IMR-90 (cell line): ENCODE results near the gene VPS50. TPM values are rescaled to one million over a fixed set of nuclear protein-coding genes. Genes with fewer than 3 reads are reported as not detected.

Source experiments
- ATAC-seq: fragments of 200-7000 bp; cut with Tn5 transposase; 2 replicates; pipeline ENCODE4 v1.9.1; 2020; ENCODE audit warnings: low read depth, mild to moderate bottlenecking, moderate library complexity
- BruUV-seq: library from RNA; stranded (reverse); fragments of 400-500 nt; replicated peaks from 2 replicates; lab custom pipeline; 2021; lab: Mats Ljungman, UMichigan
- CTCF ChIA-PET: fragments of 300-600 bp; formaldehyde crosslinking; extraction: SDS; loops from one replicate; lab custom pipeline; 2021; ENCODE audit warnings: antibody characterized with exemption; lab: Yijun Ruan, JAX
- POLR2A ChIA-PET: fragments of 300-600 bp; sonication (Branson Sonifier 250); formaldehyde crosslinking; loops from one replicate; lab custom pipeline; 2022; ENCODE audit warnings: antibody characterized with exemption; ENCODE audit not compliant: unreplicated experiment; lab: Charles Lee
- DNase-seq: peaks from one replicate; pipeline ENCODE4 v3.0.0; 2013
- H2AFZ ChIP-seq: replicated peaks from 2 replicates; pipeline ENCODE3; 2013; ENCODE audit warnings: low read length, mild to moderate bottlenecking; ENCODE audit not compliant: poor library complexity
- H2AK5ac ChIP-seq: 2 replicates; pipeline ENCODE4 v1.6.1; 2013; ENCODE audit warnings: low read depth, low read length, inconsistent platforms
- H2AK9ac ChIP-seq: replicated peaks from 2 replicates; pipeline ENCODE3; 2013; ENCODE audit warnings: mild to moderate bottlenecking, low read depth, low read length, moderate library complexity; ENCODE audit not compliant: poor library complexity
- H2BK120ac ChIP-seq: 2 replicates; pipeline ENCODE4 v1.6.1; 2013; ENCODE audit warnings: low read depth, low read length, inconsistent platforms
- H2BK15ac ChIP-seq: 3 replicates; pipeline ENCODE4 v1.6.1; 2013; ENCODE audit warnings: low read depth, low read length, inconsistent platforms
- H2BK20ac ChIP-seq: 2 replicates; pipeline ENCODE4 v1.6.1; 2013; ENCODE audit warnings: low read depth, mild to moderate bottlenecking, inconsistent platforms, low read length, moderate library complexity
- H2BK5ac ChIP-seq: 2 replicates; pipeline ENCODE4 v1.6.1; 2013; ENCODE audit warnings: mild to moderate bottlenecking, low read depth, low read length, inconsistent platforms; ENCODE audit not compliant: poor library complexity, severe bottlenecking
- H3K14ac ChIP-seq: replicated peaks from 2 replicates; pipeline ENCODE4 v1.6.1; 2013; ENCODE audit warnings: low read depth, low read length, inconsistent platforms
- H3K18ac ChIP-seq: 2 replicates; pipeline ENCODE4 v1.6.1; 2013; ENCODE audit warnings: low read depth, low read length, control low read depth
- H3K23ac ChIP-seq: 2 replicates; pipeline ENCODE4 v1.6.1; 2013; ENCODE audit warnings: low read depth, low read length, inconsistent platforms
- H3K27ac ChIP-seq: 2 replicates; pipeline ENCODE4 v1.5.1; 2013; ENCODE audit warnings: mild to moderate bottlenecking, control low read depth, low read length; ENCODE audit not compliant: insufficient read depth
- H3K27me3 ChIP-seq: 2 replicates; pipeline ENCODE4 v1.6.1; 2013; ENCODE audit warnings: low read length; ENCODE audit not compliant: control insufficient read depth, insufficient read depth
- H3K36me3 ChIP-seq: 2 replicates; pipeline ENCODE4 v1.6.1; 2013; ENCODE audit warnings: low read length, mixed read lengths; ENCODE audit not compliant: control insufficient read depth, insufficient read depth
- H3K4ac ChIP-seq: 2 replicates; pipeline ENCODE4 v1.6.1; 2013; ENCODE audit warnings: low read depth, low read length, inconsistent platforms
- H3K4me1 ChIP-seq: 2 replicates; pipeline ENCODE4 v1.6.1; 2013; ENCODE audit warnings: low read length, mixed read lengths; ENCODE audit not compliant: control insufficient read depth, insufficient read depth
- H3K4me2 ChIP-seq: 2 replicates; pipeline ENCODE4 v1.6.1; 2013; ENCODE audit warnings: low read depth, mild to moderate bottlenecking, control low read depth, low read length, moderate library complexity
- H3K4me3 ChIP-seq: 2 replicates; pipeline ENCODE4 v1.5.1; 2013; ENCODE audit warnings: low read depth, mild to moderate bottlenecking, control low read depth, low read length, moderate library complexity; ENCODE audit not compliant: insufficient read depth
- H3K56ac ChIP-seq: 2 replicates; pipeline ENCODE4 v1.6.1; 2013; ENCODE audit warnings: low read length, inconsistent platforms; ENCODE audit not compliant: insufficient read depth; ENCODE audit errors: extremely low read depth
- H3K79me1 ChIP-seq, 2 experiments: 2 replicates each; pipeline ENCODE4 v1.6.1; 2013; ENCODE audit warnings: low read length in 2 of 2, inconsistent platforms in 1 of 2, low read depth in 1 of 2
- H3K9ac ChIP-seq: 2 replicates; pipeline ENCODE4 v1.6.1; 2013; ENCODE audit warnings: low read depth, low read length, control low read depth
- H3K9me1 ChIP-seq: 2 replicates; pipeline ENCODE4 v1.6.1; 2013; ENCODE audit warnings: low read length, inconsistent platforms; ENCODE audit not compliant: insufficient read depth
- H3K9me3 ChIP-seq: 2 replicates; pipeline ENCODE4 v1.6.1; 2013; ENCODE audit warnings: low read length; ENCODE audit not compliant: control insufficient read depth, insufficient read depth
- H4K20me1 ChIP-seq: 2 replicates; pipeline ENCODE4 v1.6.1; 2013; ENCODE audit warnings: low read length, inconsistent platforms; ENCODE audit not compliant: insufficient read depth
- H4K5ac ChIP-seq: 2 replicates; pipeline ENCODE4 v1.6.1; 2013; ENCODE audit warnings: mild to moderate bottlenecking, low read depth, low read length, control low read depth
- H4K8ac ChIP-seq, 2 experiments: 2 replicates each; pipeline ENCODE4 v1.6.1; 2013; ENCODE audit warnings: low read depth in 2 of 2, low read length in 2 of 2, control low read depth in 1 of 2, inconsistent platforms in 1 of 2
- H4K91ac ChIP-seq: 2 replicates; pipeline ENCODE4 v1.6.1; 2013; ENCODE audit warnings: low read depth, low read length, inconsistent platforms; ENCODE audit not compliant: insufficient read depth
- CHD1 ChIP-seq: IDR thresholded peaks from 2 replicates; pipeline ENCODE4 v1.6.1; 2012; ENCODE audit warnings: low read depth, low read length, improper control_type of control experiment
- ELK1 ChIP-seq: fragments of 150-350 bp; IDR thresholded peaks from 2 replicates; pipeline ENCODE4 v1.6.1; 2016; ENCODE audit warnings: low read depth, mild to moderate bottlenecking, low read length, moderate library complexity, borderline replicate concordance
- FOS ChIP-seq: fragments of 150-350 bp; IDR thresholded peaks from 2 replicates; pipeline ENCODE4 v1.6.1; 2016; ENCODE audit warnings: low read depth, low read length
- NFE2L2 ChIP-seq: fragments of 150-350 bp; IDR thresholded peaks from 2 replicates; pipeline ENCODE4 v1.6.1; 2016; ENCODE audit warnings: low read depth, mild to moderate bottlenecking, low read length
- RAD21 ChIP-seq: IDR thresholded peaks from 2 replicates; pipeline ENCODE4 v1.6.1; 2012; ENCODE audit warnings: low read length, improper control_type of control experiment
- RFX5 ChIP-seq: IDR thresholded peaks from 2 replicates; pipeline ENCODE4 v1.8.0; 2012; ENCODE audit warnings: low read depth, mild to moderate bottlenecking, low read length, moderate library complexity
- SMC3 ChIP-seq: fragments of 150-350 bp; IDR thresholded peaks from 2 replicates; pipeline ENCODE4 v1.6.1; 2016; ENCODE audit warnings: low read depth, mild to moderate bottlenecking, antibody characterized with exemption, low read length, moderate library complexity
- WGBS, 2 experiments: methylation state at CpG; one replicate each; pipeline versions ENCODE4 v1.1.5 to v1.1.7; 2013; ENCODE audit warnings: missing lambda C conversion rate in 2 of 2; ENCODE audit not compliant: insufficient read length in 1 of 2; ENCODE audit errors: extremely low coverage in 2 of 2; 5-methylcytosine and 5-hydroxymethylcytosine counted together
- dilution Hi-C: fragments of 300-500 bp; cut with HindIII; formaldehyde crosslinking; loops from one replicate; pipeline ENCODE4 v1.14.3; 2018; ENCODE audit warnings: low sequenced_read_pairs; ENCODE audit not compliant: unreplicated experiment
- in situ Hi-C: fragments of 300-500 bp; cut with MboI; formaldehyde crosslinking; loops from 3 replicates; pipeline ENCODE4 v1.14.3; 2019; ENCODE audit warnings: low sequenced_read_pairs, inconsistent platforms, mixed read lengths
- intact Hi-C: fragments of 100-400 bp; cut with micrococcal nuclease; formaldehyde crosslinking; loops from 2 replicates; pipeline ENCODE4 v1.10.0; 2022
- polyA plus RNA-seq, 3 experiments: library from polyadenylated mRNA; depleted of rRNA; stranded (reverse); fragments of >200 nt; gene quantifications; 2 replicates each; pipeline ENCODE4 v1.2.3, GENCODE V29; 2012; ENCODE audit warnings: low replicate concordance in 1 of 3
- total RNA-seq: library from RNA; depleted of rRNA; stranded (reverse); fragments of >200 nt; gene quantifications from 2 replicates; pipeline ENCODE4 v1.2.3, GENCODE V29; 2012

VPS50 gene
- total and polyA plus RNA-seq, 2 of the 4 experiments (the other 2 are of a cell fraction): 7.1 to 22.0 TPM

- Histone ChIP-seq H3K9ac (no peak overlapping the region), H3K79me1 (no peaks in the 10 kb centered on the region), H2AFZ (no peak overlapping the region), H3K23ac (no peak overlapping the region), H3K27me3 (peaks cover 17% of the 10 kb centered on the region), H2BK120ac (no peak overlapping the region), H3K9me3 (no peaks in the 10 kb centered on the region), H2BK20ac (no peak overlapping the region), H3K4me2 (no peak overlapping the region), H3K4ac (no peak overlapping the region), H3K36me3 (no peaks in the 10 kb centered on the region), H3K56ac (no peak overlapping the region), H2AK5ac (no peak overlapping the region), H3K9me1 (no peaks in the 10 kb centered on the region), H3K4me1 (no peaks in the 10 kb centered on the region), H3K18ac (no peak overlapping the region), H4K5ac (no peak overlapping the region), H2BK5ac (no peak overlapping the region), H4K91ac (no peak overlapping the region), H2AK9ac (no peak overlapping the region), H4K20me1 (no peaks in the 10 kb centered on the region), H2BK15ac (no peak overlapping the region), H4K8ac (no peak overlapping the region), H3K27ac (no peak overlapping the region), H3K4me3 (no peak overlapping the region), H3K14ac (no peak overlapping the region)
- ChIA-PET POLR2A (no interaction called here), CTCF (interaction anchor here (0.6 kb wide), 2 partner anchors 54 to 153 kb away, joined by 4 to 5 read pairs; no protein-coding TSS in a partner anchor)
- no TSS peak for BruUV-seq
- ATAC-seq: no peak
- in situ Hi-C loops: no loop called here
- dilution Hi-C loops: no loop called here
- intact Hi-C loops: no loop called here
- no CpG with 5 or more reads among the region's 2 CpGs for WGBS, 2 experiments
- TF ChIP-seq CHD1 (no peak), ELK1 (no peak), SMC3 (no peak), RAD21 (no peak), NFE2L2 (no peak), FOS (no peak), RFX5 (no peak)
- no peak for DNase-seq
These were observed 27.1 kb upstream of the VPS50 start for GRCh38 chr7:93205046-93205445.
